Fibroblast of pulmonary artery (primary cell): ENCODE results near the gene FNIP1.
"Not testable (repeated sequence)": the region's sequence is repeated elsewhere in the genome, so short reads cannot be mapped to it uniquely, and the experiment has no call there.

ENCODE experiments used
- DNase-seq: peaks from one replicate; pipeline ENCODE4 v3.0.0-alpha.2; 2010; ENCODE audit warnings: low read depth
- H3K4me3 ChIP-seq: replicated peaks from 2 replicates; pipeline ENCODE4 v1.5.1; 2011; ENCODE audit warnings: low read depth, mild to moderate bottlenecking, control low read depth, low read length, moderate library complexity
- CTCF ChIP-seq: IDR thresholded peaks from 2 replicates; pipeline ENCODE4 v1.5.1; 2011; ENCODE audit warnings: mild to moderate bottlenecking, control low read depth, low read length, inconsistent platforms; ENCODE audit errors: missing control alignments

The FNIP1 gene

GRCh38 chr5:131684595-131684994 is 112.2 kb downstream of the FNIP1 start:
- no peak for TF ChIP-seq CTCF
- no peak overlapping the region for H3K4me3 ChIP-seq
- no peak for DNase-seq

GRCh38 chr5:131684051-131684450 is 112.8 kb downstream of the FNIP1 start:
- no peak for DNase-seq
- no peak for TF ChIP-seq CTCF
- H3K4me3 ChIP-seq: no peak overlapping the region

- DNase-seq: no peak
- H3K4me3 ChIP-seq: no peak overlapping the region
- TF ChIP-seq CTCF: no peak
These were observed 114.0 kb downstream of the FNIP1 start for GRCh38 chr5:131682826-131683225.

GRCh38 chr5:131682175-131682574 is 114.6 kb downstream of the FNIP1 start:
- H3K4me3 ChIP-seq: no peak overlapping the region
- no peak for TF ChIP-seq CTCF
- no peak for DNase-seq

GRCh38 chr5:131679911-131680310 is 116.9 kb downstream of the FNIP1 start:
- DNase-seq: peak; percentile 55
- H3K4me3 ChIP-seq: no peak overlapping the region
- TF ChIP-seq CTCF: no peak

GRCh38 chr5:131678273-131678672 is 118.5 kb downstream of the FNIP1 start:
- DNase-seq: peak; percentile 46
- not testable (repeated sequence) for H3K4me3 ChIP-seq

- peak; percentile 8 for DNase-seq
These were observed 119.7 kb downstream of the FNIP1 start for GRCh38 chr5:131677115-131677514.

More at GRCh38 chr5:131677115-131677514, 119.7 kb downstream of the FNIP1 start:
- TF ChIP-seq CTCF: no peak
- H3K4me3 ChIP-seq: no peak overlapping the region
